ENCODE results near the gene ACOT9.

DNA sequence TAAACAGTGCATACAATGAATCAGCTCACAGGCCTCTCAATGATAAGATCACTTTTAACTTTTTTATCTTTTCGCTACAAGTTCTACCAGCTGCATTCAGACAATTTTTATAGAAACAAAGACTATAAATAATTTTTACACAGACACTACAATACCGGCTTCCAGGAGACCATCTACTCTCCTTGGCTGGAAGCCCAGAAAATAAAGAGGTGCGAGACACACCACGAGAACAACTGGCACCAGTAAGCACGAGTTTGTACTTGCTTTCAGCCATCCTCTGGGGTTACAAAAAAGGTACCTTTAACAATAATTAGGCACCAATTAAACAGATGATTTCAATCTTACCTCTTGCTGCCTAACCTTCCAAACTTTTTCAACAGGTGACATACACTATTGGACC is 87.0 kb downstream of the ACOT9 start:
- TF ChIP-seq POLR2A (IDR thresholded peaks at IDR 0.05; ENCODE audit: low read length) (no peak), GATA1 (IDR thresholded peaks at IDR 0.05; ENCODE audit: low read depth, low read length) (no peak)

Data from erythroblast (primary cell).